ENCODE measurements around the gene POLR3GL.
A peak's percentile ranks its signal among the peaks of the same experiment; 100 is the strongest.

POLR3GL gene

DNA sequence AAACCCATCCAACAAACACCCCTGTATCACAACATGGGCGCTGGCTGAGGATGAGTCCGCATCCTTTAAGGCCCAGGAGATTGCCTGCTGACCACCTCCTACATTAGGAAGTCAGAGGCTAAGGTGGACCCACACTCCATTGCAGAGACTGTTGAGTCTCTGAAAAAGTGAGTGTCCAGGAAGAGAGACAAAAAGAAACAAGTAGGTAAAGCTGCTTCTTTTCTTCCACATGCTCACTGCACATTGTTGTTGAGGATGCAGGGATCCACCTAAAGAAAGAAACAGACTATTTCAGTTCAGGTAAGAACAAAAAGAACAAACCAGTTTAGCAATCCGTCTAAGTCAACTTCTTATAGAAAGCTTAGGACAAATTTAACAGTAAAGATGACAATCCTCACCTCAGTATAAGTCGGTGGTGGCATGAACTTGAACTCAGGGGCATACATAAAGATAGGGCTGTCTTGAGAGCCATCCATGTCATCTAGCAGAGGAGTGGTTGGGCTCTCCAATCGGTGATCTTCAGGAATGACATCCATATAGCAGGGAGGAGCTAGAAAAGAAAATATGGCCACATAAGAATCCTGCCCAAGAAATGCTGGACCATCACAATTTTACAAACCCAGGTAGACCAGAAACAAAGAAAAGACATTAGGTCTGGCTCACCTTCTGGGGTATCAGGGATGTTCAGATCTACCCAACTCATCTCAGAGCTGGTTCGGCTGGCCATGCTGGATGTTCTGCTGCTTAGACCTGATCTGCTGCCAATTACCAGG is 29.3 kb downstream of the POLR3GL start:
- no peak for DNase-seq

DNA sequence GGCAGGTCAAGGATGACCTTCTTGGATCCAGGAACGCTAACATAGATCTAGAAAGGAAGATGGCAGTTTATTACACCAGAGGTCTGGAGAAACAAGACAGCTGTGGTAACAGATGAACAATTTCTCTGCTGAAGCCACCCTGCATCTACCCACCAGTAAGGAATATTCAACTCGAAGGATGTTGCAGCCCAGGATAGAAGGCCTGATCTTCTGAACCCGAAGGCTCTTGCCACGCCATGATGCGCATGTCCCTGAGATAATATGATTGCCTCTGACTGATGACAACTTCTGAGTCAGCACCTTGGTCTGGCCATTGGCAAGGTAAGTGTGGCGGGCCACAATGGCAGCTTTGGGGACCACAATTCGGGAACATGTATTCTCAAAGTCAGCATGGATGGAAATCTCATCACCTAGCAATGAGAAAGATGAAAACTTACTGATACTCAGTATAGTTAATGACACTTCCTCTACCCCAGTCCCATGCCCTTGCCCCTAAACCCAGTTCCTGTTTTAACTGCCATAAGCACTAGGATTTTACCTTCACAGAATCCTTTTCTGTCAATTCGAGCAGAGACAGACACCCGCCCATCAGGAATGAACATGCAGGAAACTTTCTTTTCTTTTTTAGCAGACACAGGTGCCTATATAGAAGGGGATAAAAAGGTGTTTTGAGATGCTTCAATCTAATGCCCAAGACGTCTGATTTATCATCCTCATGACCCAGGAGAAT is 30.1 kb downstream of the POLR3GL start:
- DNase-seq = no peak

DNA sequence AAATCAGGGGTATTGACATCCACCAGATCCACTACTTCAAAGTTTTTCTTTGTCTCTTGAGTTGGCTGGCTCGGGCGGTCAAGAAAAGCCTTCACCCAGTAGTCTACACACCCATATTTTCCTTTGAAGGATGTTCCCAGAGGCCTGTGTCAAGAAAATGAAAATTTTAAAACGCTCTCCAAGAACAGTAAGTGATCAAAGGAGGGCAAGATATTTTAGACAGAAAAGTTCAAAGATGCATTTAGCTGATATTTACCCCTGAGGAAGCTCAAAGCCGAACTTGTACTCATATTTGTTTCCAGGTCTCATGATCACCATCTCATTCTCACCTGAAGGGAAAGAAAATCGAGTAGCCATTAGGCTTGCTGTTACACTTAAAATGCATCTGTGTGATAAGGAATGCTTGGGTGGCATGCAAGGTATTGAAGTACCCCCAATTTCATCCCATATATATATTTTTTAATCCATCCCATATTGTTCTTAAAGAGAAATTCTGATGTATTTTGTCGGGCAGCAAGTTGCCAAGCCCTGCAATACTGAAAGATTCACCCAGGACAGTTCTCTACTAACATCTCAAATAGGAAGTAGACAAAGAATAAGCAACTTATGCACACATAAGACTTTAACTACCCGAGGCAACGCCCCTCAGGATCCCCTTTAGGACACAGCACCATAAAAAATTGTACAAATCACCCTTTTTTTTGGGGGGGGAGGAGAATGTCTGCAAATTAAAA is 30.8 kb downstream of the POLR3GL start:
- DNase-seq = no peak

DNA sequence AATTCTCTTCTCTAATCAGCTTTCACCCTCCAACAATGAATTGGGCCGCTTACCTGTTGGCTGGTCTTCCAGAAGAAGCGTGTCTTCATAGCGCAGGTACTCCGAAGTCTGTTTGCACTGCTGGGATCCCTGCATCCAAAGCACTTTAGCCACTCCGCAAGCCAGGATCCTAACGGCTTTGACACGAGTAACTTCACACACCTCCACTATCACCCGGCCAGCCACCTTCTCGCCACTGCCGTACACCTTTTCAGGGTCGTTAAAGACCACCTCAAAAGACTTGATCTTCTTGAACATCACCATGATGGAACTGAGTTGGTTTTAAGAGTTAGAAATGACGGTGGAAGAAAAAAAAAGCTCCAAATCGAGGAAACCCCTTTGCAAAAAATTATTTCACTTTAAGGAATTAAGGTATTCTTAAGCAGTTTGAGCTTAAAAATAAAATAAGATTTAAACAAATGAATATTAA is 31.5 kb downstream of the POLR3GL start:
- DNase-seq = peak in 1 of 2 experiments; percentile 36

DNA sequence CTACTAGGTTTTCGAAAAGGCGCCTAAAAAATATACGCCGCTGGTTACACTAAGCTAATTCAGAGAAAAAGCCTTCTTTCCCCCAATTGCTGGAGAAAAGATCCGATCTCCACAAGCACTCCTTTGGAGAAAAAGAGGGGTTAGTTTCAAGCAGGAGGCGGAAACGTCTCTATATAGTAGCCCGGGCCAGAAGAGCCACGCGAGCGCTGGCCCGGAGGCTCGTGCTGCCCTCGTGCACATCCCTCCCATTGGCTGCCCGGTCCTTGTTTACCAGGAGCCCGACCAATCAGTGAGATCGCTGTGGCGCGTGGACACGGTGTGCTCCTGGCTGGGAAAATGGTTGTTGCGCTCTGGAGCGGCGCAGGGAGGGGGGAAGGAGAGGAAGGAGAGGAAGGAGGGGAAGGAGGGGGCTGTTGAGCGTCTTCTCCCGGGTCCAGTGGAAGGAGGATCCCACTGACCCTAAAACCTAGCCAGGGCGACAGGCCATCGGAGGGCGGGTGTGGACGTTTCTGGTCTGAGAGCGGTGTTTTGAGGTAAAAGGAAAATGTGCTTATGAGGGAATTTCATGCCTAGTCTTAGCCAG is 32.0 kb downstream of the POLR3GL start, which contains the start of gene TXNIP:
TSS of gene TXNIP (minus strand) at position 147 of the 583 bp plus-strand sequence. CDS start 313 bp downstream, outside the sequence.
- peak; percentile 100 for DNase-seq

DNA sequence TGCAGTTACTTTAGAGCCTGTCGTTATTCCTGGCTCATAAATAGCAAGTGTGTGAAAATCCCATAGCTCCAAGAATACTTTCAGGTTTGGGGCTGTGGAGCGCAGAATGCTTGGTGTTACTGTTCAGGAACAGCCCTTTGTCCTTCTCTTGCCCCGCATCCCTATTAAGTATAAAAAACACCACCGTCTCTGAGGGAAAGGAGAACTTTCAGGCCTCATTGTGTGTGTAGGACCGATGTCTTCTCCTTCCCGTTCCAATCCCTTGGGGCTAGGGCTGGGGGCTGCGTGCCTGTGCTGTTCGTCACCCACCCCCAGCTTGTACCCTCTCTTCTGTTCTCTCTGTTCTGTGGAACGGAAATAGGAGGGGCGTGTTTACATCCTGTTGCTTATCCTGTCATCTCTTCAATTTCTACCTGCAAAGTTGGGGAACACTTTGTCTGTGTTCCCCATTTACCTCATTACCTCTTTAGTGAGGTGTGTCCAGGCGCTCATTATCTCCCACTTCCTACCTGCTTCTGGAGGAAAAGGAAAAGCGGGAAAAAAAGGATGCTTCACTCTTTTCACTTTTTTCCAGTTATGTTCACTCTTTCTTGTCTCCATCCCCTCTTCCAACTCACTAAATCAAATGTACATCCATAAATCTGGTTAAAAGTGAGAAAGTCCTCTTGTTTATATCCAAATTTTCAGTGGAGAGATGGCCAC is 32.7 kb downstream of the POLR3GL start:
- peak; percentile 29 to 63 for DNase-seq

DNA sequence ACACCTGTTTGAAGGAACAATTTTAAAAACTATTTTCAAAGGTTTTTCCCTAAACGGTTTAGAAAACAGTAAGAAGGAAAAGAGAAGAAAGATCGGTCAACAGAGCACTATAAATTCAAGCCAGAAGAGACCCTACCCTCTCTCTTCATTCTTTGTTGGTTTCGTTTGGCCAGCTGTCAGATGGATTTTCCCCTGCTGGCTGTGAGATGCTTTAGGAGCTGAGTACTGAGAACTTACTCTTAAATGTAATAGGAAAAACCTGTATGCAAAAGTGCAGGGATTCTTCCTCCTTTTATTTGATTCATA is 33.2 kb downstream of the POLR3GL start:
- peak in 1 of 2 experiments; percentile 56 for DNase-seq

DNA sequence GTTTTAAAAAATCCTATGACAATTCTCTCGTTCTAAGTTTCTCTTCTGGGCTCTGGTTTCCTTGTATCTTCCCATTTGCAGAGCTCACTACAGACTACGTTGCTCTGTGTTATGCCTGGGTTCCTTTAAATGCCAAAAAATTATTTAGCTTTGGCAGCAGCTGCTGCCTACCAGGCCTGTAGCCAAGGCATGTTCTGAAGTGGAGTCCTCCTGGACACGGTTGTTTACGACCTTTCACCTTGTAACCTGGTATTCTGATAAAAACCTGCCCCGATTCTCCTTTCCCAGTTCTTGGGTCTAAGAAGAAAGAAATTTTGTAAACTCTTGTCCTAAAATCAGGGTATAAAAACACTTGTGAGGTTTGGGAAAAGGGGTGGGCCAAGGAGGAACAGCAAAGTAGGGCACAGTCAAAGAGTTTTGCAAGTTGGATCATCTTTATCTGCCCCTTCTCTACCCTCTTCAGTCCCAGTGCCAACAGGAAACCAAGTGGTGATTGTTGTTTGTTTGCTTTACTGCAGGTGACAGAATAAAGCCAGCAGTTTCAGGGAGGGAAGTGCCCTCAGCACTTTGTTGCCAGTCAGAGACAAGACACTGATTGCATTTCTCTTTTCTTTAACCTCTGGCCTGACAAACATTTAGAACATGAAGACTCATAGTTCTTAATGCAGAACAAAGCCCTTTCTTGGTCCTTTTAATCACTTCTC is 35.0 kb downstream of the POLR3GL start:
- peak; percentile 28 to 76 for DNase-seq

DNA sequence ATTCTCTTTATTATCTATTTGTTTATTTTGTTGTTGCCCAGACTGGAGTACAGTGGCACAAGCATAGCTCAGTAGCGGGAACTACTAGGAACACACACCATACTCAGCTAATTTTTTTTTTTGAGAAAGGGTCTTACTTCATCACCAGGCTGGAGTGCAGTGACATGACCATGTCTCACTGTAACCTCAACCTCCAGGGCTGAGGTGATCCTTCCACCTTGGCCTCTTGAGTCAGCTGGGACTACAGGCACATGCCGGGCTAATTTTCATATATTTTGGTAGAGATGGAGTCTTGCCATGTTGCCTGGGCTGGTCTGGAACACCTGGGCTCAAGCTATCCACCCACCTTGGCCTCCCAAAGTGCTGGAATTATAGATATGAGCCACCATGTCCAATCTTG is 37.2 kb downstream of the POLR3GL start:
- DNase-seq = no peak

DNA sequence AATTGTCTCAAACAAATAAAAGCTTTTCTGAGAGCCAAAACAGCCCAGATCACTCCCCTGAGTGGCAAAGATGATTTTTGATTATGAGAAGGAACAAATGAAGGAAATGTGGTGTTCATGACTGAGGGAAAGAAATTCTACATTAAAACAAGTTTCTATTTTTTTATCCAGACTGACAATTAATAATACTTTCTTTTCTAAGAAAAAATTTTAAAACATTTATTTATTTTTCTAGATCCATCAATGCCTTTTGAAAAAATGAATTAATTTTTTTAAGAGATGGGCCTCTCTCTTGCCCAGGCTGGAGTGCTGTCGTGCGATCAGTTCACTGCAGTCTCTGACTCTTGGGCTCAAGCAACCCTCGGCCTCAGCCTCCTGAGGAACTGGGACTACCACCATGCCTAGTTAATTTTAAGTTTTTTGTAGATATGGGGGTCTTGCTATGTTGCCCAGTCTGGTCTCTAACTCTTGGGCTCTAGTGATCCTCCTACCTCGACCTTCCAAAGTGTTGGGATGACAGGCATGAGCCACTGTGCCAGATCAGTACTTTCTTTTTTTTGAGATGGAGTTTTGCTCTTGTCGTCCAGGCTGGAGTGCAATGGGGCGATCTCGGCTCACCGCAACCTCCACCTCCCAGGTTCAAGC is 43.1 kb downstream of the POLR3GL start:
- no peak for DNase-seq

DNA sequence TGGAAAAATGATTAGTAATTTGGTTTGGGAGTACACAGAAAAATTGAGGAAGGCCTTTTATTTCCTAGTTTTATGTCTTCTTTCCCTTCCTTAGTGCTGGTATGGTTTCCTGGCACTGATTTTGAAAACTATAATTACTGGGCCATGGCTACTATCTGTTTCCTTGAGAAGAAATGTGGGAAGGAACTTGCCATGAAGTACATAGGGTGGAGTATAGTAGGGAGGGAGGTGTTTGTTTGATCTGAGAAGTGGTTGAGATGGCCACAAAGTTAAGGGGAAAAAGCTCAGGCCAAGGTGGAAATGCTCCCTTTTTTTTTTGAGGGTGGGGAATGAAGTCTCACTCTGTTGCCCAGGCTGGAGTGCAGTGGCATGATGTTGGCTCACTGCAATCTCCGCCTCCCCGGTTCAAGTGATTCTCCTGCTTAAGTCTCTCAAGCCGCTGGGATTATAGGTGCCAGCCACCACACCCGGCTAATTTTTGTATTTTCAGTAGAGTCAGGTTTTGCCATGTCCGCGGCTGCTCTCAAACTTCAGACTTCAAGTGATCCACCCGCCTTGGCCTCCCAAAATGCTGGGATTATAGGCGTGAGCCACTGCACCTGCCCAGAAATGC is 45.7 kb downstream of the POLR3GL start:
- DNase-seq = no peak

DNA sequence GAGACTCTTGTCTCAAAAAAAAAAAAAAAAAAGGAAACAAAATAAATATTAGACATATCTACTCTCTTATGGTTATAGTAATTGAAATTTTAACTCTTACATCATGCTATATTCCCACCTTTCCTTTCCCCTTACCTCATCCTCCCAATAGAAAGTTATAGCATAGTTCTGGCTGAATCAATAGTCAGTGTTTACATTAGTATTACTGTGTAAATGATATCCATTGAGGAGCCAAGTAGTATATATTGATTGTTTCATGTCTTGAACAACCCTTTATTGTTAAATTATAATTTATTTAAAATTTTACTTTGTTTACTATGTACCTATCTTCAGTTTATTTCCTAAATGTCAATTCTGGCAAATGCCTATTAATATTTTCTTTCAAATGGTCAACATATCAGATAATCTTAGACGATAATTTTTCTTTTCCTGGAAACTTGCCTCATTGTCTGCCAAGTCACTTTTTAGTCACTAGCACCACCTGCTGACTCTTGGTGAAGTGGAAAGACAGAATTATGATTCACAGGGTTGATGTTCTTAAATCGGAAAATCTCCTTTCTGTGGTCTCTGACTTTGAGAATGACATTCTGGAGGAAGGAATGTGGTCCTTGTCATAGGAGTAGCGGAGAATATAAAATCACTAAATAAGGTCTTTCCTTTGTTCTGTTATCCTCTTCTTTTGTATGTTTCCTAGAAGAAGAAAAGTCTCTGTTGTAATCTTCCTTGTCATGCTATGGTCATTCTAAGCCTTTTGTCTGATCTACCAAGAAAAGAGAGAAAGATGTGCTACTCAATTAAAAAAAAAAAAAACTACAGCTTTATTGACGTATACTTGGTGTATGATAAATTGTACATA is 48.4 kb downstream of the POLR3GL start:
- peak; percentile 70 to 81 for DNase-seq

DNA sequence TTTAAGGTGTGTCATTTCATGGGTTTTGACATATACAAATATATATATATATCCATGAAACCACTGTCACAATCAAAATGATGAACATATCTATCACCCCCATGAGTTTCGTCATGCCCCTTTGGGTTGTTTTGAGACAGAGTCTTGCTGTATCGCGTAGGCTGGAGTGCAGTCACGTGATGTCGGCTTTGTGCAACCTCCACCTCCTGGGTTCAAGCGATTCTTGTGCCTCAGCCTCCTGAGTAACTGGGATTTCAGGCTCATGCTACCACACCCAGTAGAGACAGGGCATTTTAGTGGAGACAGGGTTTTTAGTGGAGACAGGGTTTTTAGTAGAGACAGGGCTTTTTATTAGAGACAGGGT is 49.1 kb downstream of the POLR3GL start:
- DNase-seq = no peak

DNA sequence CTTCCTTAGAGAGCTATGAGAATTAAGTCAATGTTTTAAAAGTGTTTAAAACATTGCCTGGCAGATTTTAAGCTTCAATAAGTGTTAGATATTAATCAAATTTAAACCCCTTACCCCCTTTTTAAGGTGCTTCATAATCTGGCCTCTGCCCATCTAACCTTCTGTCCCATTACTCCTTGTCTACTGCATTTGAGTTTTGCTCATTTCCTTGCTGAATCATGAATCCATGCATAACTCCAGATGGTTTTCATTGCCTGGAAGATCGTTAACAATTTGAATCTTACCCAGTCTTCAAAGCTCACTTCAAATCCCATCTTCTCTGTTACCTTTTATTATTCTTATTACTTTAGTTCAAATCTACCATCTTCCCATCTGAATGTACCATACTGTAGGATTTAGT is 52.4 kb downstream of the POLR3GL start:
- no peak for DNase-seq

DNA sequence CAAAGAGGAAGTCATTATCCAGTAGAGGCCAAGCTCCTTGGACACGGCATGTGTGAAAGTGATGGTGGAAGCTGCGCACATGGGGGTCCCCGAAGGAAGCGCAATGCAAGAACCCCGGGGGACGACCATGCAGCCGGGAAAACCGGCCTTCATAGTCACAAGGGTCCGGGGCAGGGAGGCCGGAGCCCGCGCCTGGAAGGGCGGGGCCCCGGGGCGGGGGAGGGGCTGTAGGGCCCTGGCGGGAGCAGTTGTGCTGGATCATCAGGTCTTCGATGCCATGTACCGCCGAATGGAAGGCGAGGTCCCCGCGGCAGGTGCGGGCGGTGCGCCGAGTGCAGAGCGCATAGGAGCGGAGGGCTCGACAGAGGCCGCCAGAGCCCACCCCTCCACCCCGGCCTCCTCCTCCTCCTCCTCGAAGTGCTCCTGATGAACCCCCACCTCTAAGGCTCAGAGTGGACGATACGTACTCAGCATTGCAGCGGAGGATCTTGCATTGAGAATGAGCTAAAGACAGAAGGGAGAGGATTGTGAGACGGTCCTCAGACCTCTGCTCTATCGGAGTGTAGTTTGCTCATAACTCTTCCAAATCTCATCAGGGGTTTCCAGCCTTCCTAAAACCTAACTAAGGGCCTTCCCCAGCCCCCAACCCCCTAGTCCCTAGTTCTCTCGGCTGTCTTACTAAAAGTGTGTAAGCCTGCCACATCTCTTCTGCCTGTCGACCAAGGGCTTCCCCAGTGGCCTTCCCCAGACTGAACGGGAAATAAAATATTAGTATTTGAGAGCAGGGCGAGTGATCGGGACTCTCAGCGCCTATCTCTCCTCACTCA is 55.0 kb downstream of the POLR3GL start:
- DNase-seq = no peak

DNA sequence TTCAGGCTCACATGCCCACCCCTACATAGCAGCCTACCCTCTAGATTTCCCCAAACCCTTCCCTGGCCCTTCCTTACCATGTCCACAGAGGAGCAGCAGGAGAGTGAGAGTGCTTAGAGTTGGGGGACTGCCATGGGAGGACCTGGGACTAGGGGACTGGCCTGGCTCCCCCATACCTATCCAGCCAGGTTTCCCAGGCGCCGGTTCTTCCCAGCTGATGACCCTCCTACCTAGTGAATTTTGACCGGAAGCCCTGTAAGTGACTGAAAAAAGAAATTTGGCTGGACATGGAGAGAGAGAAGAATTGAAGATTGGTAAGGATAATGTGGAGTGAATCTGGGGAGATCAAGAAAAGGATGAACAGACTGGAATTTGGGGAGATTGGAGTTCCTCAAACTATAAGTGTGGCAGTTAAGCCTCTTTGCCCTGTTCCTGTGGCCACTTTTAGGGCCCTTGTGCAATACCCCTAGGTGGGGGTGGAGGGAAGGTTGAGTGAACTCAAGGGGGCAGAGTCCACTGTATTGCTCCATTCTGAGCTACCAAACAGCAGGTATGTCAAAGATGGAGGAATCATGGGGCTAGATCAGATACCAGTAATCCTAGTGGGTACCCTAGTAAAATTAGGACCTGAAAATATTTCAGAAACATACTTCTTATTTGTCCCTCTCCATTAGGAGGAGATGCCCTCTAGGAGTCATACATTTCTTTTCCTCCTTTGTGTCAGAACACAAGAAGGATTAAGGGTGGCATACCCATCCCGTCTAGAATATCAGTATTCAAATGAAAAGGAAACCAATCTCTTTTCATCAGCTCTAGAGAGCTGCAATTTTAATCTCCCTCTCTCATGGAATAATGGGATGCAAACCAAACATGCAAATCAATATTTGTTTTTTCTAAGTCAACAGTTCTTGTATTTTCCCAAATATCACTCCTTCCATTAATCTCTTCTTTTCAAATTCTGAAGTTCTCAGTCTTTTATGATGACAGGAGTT is 55.9 kb downstream of the POLR3GL start:
- DNase-seq = no peak

DNA sequence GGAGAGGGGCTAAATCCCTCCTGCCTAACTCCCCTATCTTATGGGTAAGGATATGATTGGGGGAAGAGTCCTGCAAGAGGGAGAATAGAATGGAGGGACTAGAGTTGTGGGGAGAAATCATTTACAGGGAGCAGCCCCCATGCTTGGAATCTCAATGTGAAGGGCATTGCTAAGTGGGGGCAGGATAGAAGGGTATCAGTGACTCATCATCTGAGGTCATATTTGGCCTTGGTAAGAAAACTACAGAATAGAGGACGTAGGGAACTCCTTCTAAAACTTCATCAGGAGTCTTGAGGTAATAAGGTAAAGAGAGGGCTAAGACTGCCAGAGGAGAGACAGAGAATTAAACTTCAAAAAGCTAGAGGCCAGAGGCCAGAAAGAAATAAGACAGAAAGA is 56.6 kb downstream of the POLR3GL start:
- DNase-seq = no peak

Data from NCI-H2081 (cell line).